ENCODE results near the gene TOPORS. TPM values are rescaled to one million over a fixed set of nuclear protein-coding genes. Genes with fewer than 3 reads are reported as not detected.

The TOPORS gene
- 9.3 to 16.8 TPM (median 13.2 TPM) in 5 replicates for total RNA-seq (2022; extraction: Qiagen RNA extraction; ENCODE audit: low read depth)

GRCh38 chr9:32552172-32552872, at the start of gene TOPORS, which contains the start of gene SMIM27:
Gene TOPORS (minus strand): TSS chr9:32552586. CDS start chr9:32552436, 150 bp downstream.
Gene SMIM27 (plus strand): TSS chr9:32552327. CDS start chr9:32552435, 108 bp downstream.

DNA sequence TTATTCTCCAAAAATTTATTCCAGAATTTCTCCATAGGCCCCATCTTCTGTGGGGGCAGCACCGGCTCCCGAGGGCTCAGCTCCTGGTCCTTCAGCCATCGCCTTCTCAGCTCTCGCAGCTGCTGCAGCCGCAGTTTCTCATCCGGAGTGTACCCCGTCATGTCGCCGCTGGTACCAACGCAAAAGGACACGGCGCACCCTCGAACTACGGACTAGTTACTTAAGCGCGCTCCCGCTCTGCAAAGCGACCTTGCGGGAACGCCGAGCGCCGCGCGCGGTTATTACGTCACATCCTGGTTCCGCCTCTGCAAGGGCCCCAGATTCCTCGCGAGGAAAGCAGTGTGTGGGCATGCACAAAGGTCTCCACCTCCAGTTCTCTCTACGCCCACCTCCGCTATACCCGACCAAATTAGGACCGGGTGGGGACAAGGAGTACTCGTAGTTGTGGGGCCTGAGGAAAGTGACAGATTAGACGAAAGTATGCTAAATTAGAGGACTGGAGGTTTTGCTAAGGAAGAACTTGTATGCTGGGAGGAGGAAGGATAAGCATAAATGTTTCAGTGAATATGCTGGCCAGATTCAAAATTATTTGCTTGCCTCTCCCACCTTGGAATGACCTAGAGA, 20.6 kb upstream of the TOPORS start, which contains the start of gene NDUFB6:
NDUFB6 (minus strand) TSS at position 260 of the 624 bp plus-strand sequence; CDS start at position 161, 99 bp downstream.

GRCh38 chr9:32526041-32526706, 26.2 kb downstream of the TOPORS start, which contains the start of gene RIGI:
Gene RIGI (minus strand): TSS chr9:32526196. CDS start chr9:32526166, 30 bp downstream.

Other genes starting within 250 kb of the TOPORS start
- gene ACO1, start 167.9 kb downstream of the TOPORS start, total RNA-seq (2022; extraction: Qiagen RNA extraction; ENCODE audit: low read depth) = 27.6 to 31.2 TPM (median 29.8 TPM) in 5 replicates
- gene RIGI, start 26.4 kb downstream of the TOPORS start, total RNA-seq (2022; extraction: Qiagen RNA extraction; ENCODE audit: low read depth) = 2.9 to 5.1 TPM (median 3.7 TPM) in 5 replicates
- 11.5 to 15.6 TPM (median 14.5 TPM) in 5 replicates for gene SMIM27, start 259 bp downstream of the TOPORS start, total RNA-seq (2022; extraction: Qiagen RNA extraction; ENCODE audit: low read depth)
- gene NDUFB6, start 20.6 kb upstream of the TOPORS start, total RNA-seq (2022; extraction: Qiagen RNA extraction; ENCODE audit: low read depth) = 107 to 122 TPM (median 110 TPM) in 5 replicates
- gene TAF1L, start 83.1 kb upstream of the TOPORS start, total RNA-seq (2022; extraction: Qiagen RNA extraction; ENCODE audit: low read depth) = 0.02 TPM in 1 of 5 replicates, not detected in the others
- gene TMEM215, start 231.0 kb upstream of the TOPORS start, total RNA-seq (2022; extraction: Qiagen RNA extraction; ENCODE audit: low read depth) = not detected in 5 replicates

Data from A549 treated with RU486 at 1 μM for 4 hours (cell line).